Ovary (tissue), 9 donors: ENCODE measurements around the gene PLXNA3. TPM values are rescaled to one million over a fixed set of nuclear protein-coding genes. Genes with fewer than 3 reads are reported as not detected.

Experiments
- DNase-seq, 5 donors: peaks; one replicate each; pipeline ENCODE4 v3.0.0-alpha.2; 2019 to 2020
- H3K27ac ChIP-seq, 2 donors: fragments of 200-600 bp; one replicate each; pipeline versions ENCODE4 v1.5.1 to v1.8.0; 2019 to 2022
- H3K27me3 ChIP-seq: fragments of 200-600 bp; one replicate; pipeline ENCODE4 v1.8.0; 2022
- H3K36me3 ChIP-seq: fragments of 200-600 bp; sonication (generic); one replicate; pipeline ENCODE4 v1.5.1; 2019
- H3K4me1 ChIP-seq: one replicate; pipeline ENCODE4 v1.8.1; 2013; ENCODE audit warnings: mild to moderate bottlenecking, moderate library complexity; ENCODE audit not compliant: insufficient read depth
- H3K4me3 ChIP-seq: fragments of 200-600 bp; sonication (generic); one replicate; pipeline ENCODE4 v1.5.1; 2017
- H3K9me3 ChIP-seq, 2 donors: fragments of 200-600 bp in 1 of 2; sonication (generic) in 1 of 2; one replicate each; pipeline versions ENCODE4 v1.5.1 to v1.8.1; 2013 to 2019; ENCODE audit warnings: mild to moderate bottlenecking in 1 of 2, moderate library complexity in 1 of 2
- EP300 ChIP-seq: sonication (generic); formaldehyde crosslinking; IDR thresholded peaks from one replicate; pipeline ENCODE4 v1.6.1; 2017; ENCODE audit warnings: antibody characterized with exemption
- POLR2A ChIP-seq: fragments of 450-650 bp; IDR thresholded peaks from one replicate; pipeline ENCODE4 v1.6.1; 2017; ENCODE audit warnings: antibody characterized with exemption, mild to moderate bottlenecking, moderate library complexity
- WGBS, 3 donors: extraction: QIAGEN DNeasy Blood & Tissue Kit in 1 of 3; methylation state at CpG; one replicate each; pipeline versions ENCODE4 v1.1.5 to v1.1.7; 2013 to 2017; 5-methylcytosine and 5-hydroxymethylcytosine counted together
- intact Hi-C, 4 donors: fragments of 100-400 bp; cut with DNase I; formaldehyde crosslinking; loops; one replicate each; pipeline versions ENCODE4 v1.11.0 to v1.15.1; 2022 to 2023
- polyA plus RNA-seq, 2 donors: library from polyadenylated mRNA; stranded (reverse); fragments of 200-250 nt in 1 of 2; fragments of 350-450 nt in 1 of 2; fragmentation: Illumina TruSeq in 1 of 2; extraction: RNeasy Lipid Tissue Mini Kit (QIAGEN cat#74804) in 1 of 2; gene quantifications; one replicate each; pipeline ENCODE4 v1.2.3, GENCODE V29; 2013 to 2014
- total RNA-seq, 7 donors: library from RNA; depleted of rRNA in 2 of 7; stranded (reverse); fragments of >200 nt in 2 of 7; fragmentation: NEBNext Ultra II Directional in 3 of 7; extraction: Animal tissue kit (Norgen Biotek cat#: 25700) in 3 of 7; gene quantifications; one replicate each; pipeline versions ENCODE4 v1.1.0 to v1.2.4, GENCODE V29; 2016 to 2023
- TF ChIP-seq, protein P1 (sequence below), 3 donors: fragments of 450-650 bp in 2 of 3; fragments of 200-600 bp in 1 of 3; IDR thresholded peaks; one replicate each; pipeline versions ENCODE4 v1.5.1 to v1.8.0; 2016 to 2022; ENCODE audit warnings: antibody characterized with exemption in 3 of 3, mild to moderate bottlenecking in 1 of 3
- donor health status: DM: no; HTN: no; CAD: no; lungs with moderate emphysema.
- donor health status: DM: no; HTN: no; CAD: no.
- donor health status: Bipolar disorder and iron deficiency.
- donor health status: DM: yes; HTN: yes; CAD: no.
- donor health status: DM: no; HTN: no; CAD: no.
- donor health status: DM: yes; HTN: yes; CAD: no.

PLXNA3 gene
- total and polyA plus RNA-seq, 9 donors = 9.5 to 118 (median 43.2) TPM

DNA sequence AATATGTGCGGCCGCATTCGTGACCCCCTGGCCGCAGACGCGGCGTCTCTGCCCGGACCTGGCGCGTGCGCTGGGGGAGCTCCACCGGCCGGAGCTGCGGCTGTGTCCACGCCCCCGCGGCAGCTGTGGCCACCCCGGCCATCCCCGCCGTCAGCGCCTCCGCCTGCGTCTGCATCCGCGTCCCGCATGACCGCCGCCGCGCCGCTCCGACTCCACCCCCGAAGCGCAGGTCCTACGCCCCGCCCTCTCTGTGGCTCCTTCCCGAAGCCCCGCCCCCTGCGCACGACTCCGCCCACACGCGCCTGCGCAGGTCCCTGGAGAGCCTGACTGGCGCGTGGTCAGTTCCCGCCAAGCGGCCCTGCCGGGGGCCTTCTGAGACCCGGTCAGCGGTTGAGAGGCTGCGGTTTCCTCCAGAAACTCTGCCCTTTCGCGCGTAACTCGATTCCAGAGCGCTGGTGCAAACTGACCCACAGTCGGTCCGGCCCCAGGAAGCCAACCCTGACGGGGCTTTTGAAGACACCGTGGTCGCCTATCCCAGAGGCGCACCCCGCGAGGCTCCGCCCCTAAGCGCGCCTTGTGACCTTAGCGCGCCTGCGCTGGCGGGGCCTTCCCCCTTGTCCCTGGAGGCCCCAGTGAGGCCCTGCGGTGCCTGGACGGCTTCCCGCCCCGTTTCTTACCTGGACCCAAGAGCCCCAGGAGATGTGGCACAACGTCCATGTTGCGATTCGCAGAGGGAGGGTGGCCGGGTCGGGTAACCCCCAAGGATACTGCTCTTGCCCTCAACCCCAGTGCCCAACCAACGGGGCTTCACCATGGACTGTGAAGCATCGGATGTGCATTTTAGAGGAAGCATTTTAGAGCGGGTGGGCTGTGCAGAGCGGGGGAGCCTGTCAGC is 20.9 kb downstream of the PLXNA3 start, which contains the start of gene LAGE3:
Gene LAGE3 (minus strand): TSS at position 554 of the 895 bp plus-strand sequence. CDS start 366 bp downstream, at position 188.
- TF ChIP-seq EP300 (no peak), POLR2A (peak; percentile 25)
- no peaks in the 10 kb centered on the region for H3K36me3 ChIP-seq
- no peaks in the 10 kb centered on the region for H3K9me3 ChIP-seq
- DNase-seq = peak; percentile 92 to 96 (median 94)
- peak within 1 kb of the TSS; percentile 0 to 29 for H3K27ac ChIP-seq
- WGBS, 3 donors = 41 to 58% (median 47%) methylated on average over 82 to 85 of the region's 85 CpGs
- intact Hi-C loops = no loop called here
- no peaks in the 10 kb centered on the region for H3K27me3 ChIP-seq
- peaks cover 3% of the 10 kb centered on the region for H3K4me1 ChIP-seq
- H3K4me3 ChIP-seq = peak within 1 kb of the TSS; percentile 47

DNA sequence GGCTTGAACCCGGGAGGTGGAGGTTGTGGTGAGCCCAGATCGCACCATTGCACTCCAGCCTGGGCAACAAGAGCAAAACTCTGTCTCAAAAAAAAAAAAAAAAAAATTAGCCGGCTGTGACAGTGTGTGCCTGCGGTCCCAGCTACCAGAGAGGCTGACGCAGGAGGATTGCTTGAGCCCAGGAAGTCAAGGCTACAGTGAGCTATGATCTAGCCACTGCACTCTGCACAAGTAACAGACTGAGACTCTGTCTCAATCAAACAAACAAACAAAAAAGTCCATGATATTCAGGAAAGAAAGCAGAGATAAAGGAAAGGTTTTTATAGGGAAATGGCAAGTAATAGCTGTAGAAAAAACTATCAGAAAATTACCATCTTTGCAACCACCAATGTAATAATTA is 23.1 kb downstream of the PLXNA3 start:
- DNase-seq = no peak
- H3K27me3 ChIP-seq = no peaks in the 10 kb centered on the region
- TF ChIP-seq EP300 = no peak
- TF ChIP-seq, protein P1, sequence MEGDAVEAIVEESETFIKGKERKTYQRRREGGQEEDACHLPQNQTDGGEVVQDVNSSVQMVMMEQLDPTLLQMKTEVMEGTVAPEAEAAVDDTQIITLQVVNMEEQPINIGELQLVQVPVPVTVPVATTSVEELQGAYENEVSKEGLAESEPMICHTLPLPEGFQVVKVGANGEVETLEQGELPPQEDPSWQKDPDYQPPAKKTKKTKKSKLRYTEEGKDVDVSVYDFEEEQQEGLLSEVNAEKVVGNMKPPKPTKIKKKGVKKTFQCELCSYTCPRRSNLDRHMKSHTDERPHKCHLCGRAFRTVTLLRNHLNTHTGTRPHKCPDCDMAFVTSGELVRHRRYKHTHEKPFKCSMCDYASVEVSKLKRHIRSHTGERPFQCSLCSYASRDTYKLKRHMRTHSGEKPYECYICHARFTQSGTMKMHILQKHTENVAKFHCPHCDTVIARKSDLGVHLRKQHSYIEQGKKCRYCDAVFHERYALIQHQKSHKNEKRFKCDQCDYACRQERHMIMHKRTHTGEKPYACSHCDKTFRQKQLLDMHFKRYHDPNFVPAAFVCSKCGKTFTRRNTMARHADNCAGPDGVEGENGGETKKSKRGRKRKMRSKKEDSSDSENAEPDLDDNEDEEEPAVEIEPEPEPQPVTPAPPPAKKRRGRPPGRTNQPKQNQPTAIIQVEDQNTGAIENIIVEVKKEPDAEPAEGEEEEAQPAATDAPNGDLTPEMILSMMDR (IDR thresholded peaks at IDR 0.05) = no peak
- H3K4me1 ChIP-seq = peaks cover 3% of the 10 kb centered on the region
- WGBS, 3 donors = 80 to 87% (median 87%) methylated on average over 5 of the region's 5 CpGs
- H3K4me3 ChIP-seq = no peak overlapping the region
- no peaks in the 10 kb centered on the region for H3K36me3 ChIP-seq
- H3K9me3 ChIP-seq = no peaks in the 10 kb centered on the region
- intact Hi-C loops = no loop called here
- no peak overlapping the region for H3K27ac ChIP-seq

DNA sequence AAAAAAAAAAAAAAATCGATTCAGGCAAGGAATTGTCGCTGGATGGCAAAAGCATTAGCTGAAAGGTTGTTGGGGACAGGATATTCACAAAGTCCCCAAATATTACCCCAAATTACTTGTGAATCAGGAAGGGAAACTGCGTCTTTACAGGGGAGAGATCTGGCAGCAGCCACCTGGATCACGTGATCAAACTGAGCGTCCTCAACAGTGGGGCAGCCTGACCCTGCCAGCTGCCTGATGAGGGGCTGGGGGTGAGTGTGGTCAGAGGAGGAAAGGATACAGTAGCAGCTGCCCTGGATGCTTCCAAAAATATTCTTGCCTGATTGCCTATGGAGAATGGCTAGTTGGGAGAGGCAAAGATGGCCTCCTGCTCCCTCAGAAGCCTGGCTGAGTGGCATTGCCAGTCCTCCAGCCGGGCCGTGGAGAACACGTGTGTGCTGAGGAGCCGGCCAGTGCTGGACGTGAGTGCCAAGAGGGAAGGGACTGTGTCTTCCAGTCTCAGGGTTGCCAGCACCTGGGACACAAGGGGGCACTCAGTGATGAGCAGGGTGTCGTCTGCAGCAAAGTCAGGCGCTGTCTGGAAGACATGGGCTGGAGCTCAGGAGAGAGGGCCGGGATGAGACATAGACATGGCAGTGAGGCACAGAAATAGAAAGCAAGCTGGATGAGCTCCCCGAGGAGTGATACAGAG is 24.0 kb downstream of the PLXNA3 start:
- 58 to 72% (median 59%) methylated on average over 14 of the region's 14 CpGs for WGBS, 3 donors
- no peak for DNase-seq

DNA sequence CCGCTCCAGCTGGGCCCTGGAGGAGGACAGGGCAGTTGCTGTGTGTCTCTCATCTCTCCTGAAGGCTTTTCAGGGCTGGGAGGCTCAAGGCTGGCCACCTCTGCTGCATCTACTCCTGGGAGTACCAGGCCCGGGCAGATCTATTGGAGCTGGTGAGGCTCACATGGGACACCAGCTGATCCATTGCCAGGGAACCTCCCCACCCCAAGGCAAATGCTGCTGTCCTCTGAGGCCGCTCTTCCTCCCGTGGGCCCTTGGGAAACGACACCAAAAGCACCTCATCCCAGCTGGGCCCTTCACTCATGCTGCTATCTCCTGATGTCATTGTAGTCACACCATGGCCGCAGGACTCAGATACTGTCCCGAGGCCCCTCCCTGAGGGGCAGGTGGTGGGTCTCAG is 24.7 kb downstream of the PLXNA3 start:
- Histone ChIP-seq H3K27ac (no peak overlapping the region), H3K4me3 (no peak overlapping the region), H3K4me1 (peaks cover 3% of the 10 kb centered on the region), H3K27me3 (no peaks in the 10 kb centered on the region), H3K36me3 (no peaks in the 10 kb centered on the region), H3K9me3 (no peaks in the 10 kb centered on the region)
- intact Hi-C loops = no loop called here
- TF ChIP-seq, protein P1 (IDR thresholded peaks at IDR 0.05) = no peak
- TF ChIP-seq EP300 (no peak), POLR2A (no peak)
- 75 to 82% (median 76%) methylated on average over 7 of the region's 7 CpGs for WGBS, 3 donors
- DNase-seq = no peak

More for the DNA sequence above, 24.0 kb downstream of the PLXNA3 start:
- Histone ChIP-seq H3K27me3 (no peaks in the 10 kb centered on the region), H3K4me1 (peaks cover 3% of the 10 kb centered on the region), H3K4me3 (no peak overlapping the region), H3K36me3 (no peaks in the 10 kb centered on the region), H3K9me3 (no peaks in the 10 kb centered on the region), H3K27ac (no peak overlapping the region)
- TF ChIP-seq, protein P1 (IDR thresholded peaks at IDR 0.05) = no peak
- TF ChIP-seq POLR2A (no peak), EP300 (no peak)
- intact Hi-C loops = no loop called here
